Measurements from ENCODE around the gene MLN.

The MLN gene

DNA sequence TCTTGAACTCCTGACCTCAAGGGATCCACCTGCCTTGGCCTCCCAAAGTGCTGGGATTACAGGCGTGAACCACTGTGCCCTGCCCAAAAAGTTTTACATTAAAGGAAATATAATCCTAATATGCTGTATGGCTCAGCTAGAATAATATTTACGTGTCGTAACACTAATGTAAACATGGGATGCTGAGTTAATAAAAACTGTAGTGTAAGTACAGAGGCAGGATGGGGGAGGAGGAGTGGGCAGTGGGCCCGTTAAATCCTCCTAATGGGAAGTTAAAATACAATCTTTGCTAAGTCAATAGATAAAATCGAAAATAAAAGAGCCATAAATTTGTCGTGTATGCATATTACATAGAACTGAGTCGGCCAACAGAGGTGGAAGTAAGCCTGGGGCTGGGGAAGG lies 45.0 kb downstream of the MLN start:
- H3K4me3 ChIP-seq (ENCODE audit: low read length) = no peak overlapping the region
- no peak for TF ChIP-seq CTCF (conservative IDR thresholded peaks at IDR 0.05; ENCODE audit: low read depth, low read length)
- no peak for DNase-seq (ENCODE audit: low read depth)

DNA sequence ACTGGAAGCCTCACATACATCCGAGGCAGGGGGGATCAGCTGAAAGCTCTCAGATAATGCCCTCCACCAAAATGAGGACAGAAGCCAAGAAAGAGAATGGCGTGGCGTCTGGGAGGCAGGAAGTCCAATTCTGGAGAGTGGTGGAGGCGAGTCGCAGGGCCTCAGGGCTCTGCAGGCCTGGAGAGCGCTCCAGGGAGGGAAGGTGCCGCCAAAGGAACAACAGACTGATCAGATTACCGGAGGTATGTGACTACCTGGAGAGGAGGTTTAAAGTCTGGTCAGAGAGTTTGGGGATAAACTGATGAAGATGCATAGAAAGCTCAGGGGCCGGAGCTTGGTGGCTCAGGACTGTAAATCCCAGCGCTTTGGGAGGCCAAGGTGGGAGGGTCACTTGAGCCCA lies 45.9 kb downstream of the MLN start:
- TF ChIP-seq CTCF (conservative IDR thresholded peaks at IDR 0.05; ENCODE audit: low read depth, low read length) = no peak
- DNase-seq (ENCODE audit: low read depth) = no peak
- H3K4me3 ChIP-seq (ENCODE audit: low read length) = no peak overlapping the region

DNA sequence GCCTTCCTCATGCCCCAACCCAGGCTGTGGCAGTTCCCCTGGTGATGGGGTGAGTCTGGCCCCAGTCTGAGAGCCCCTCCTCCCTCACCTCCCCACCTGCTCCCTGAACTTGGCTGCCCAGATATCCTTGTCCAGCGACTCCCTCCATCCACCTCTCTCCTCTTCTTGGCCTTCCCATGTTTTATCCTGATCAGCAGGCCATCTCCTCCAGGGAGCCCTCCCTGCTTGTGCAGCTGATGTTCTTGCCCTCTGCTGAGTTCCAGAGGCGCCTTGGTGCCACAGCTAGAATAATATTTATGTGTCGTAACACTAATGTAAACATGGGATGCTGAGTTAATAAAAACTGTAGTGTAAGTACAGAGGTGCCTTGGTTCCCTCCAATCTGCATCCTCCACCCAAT lies 46.7 kb downstream of the MLN start:
- no peak overlapping the region for H3K4me3 ChIP-seq (ENCODE audit: low read length)
- DNase-seq (ENCODE audit: low read depth) = no peak
- TF ChIP-seq CTCF (conservative IDR thresholded peaks at IDR 0.05; ENCODE audit: low read depth, low read length) = no peak

- no peak for TF ChIP-seq CTCF (conservative IDR thresholded peaks at IDR 0.05; ENCODE audit: low read depth, low read length)
- no peak for DNase-seq (ENCODE audit: low read depth)
- no peak overlapping the region for H3K4me3 ChIP-seq (ENCODE audit: low read length)
Measured at GRCh38 chr6:33756211-33756954, 47.4 kb downstream of the MLN start.

DNA sequence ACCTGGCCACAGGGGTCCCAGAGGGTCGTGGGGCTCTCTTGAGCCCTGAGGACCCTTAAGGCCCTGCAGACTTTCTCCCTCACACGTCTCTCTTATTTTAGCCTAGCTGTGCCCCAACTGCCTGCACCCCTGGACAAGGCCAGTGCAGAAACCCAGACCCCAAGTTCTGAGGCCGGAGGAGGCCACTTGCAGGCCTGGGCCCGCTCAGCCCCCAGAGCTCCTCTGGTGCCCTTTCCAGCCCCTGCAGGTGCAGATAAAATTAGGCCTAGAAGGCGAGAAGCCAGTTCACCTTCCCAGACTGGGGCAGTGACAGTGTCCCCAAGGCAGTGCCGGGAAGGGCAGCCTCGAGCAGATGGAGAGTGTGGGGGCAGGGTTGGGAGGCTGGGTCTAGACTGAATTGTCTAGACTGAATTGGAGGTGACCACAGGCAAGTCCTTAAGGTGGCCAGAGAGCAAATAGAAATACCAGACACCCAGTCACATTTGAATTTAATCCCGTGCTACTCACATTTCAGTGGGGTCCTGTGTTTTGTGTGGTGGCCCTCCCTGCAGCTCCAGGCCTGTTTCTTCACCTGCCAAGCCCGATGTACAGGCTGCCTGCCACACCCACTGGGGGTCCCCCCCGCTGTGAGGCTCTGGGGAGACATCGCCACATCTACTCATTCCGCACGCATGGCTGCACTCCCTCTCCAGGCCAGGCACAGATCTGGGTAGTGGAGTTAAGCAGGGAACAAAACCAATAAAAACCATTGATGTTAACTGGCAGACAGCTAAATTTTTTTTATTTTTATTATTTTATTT lies 48.5 kb downstream of the MLN start:
- TF ChIP-seq CTCF (conservative IDR thresholded peaks at IDR 0.05; ENCODE audit: low read depth, low read length) = no peak
- H3K4me3 ChIP-seq (ENCODE audit: low read length) = no peak overlapping the region
- DNase-seq (ENCODE audit: low read depth) = no peak

GRCh38 chr6:33754222-33754621 lies 49.6 kb downstream of the MLN start:
- DNase-seq (ENCODE audit: low read depth) = no peak
- H3K4me3 ChIP-seq (ENCODE audit: low read length) = no peak overlapping the region
- no peak for TF ChIP-seq CTCF (conservative IDR thresholded peaks at IDR 0.05; ENCODE audit: low read depth, low read length)

DNA sequence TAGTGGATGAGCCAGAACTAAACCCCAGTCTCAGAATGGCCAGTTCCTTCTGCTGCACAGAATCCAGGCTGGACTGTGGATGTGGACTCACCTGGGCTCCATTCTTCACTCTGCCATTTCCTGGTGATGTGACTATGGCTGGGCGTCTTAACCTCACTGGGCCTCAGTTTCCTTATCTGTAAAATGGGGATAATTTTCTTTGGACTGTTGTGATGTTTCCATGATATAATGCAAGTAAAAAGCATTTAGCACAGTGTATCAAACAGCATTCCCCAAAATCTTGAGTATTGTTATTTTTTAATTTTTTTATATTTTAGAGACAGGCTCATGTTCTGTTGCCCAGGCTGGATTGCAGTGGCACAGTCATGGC lies 51.2 kb downstream of the MLN start:
- no peak for TF ChIP-seq CTCF (conservative IDR thresholded peaks at IDR 0.05; ENCODE audit: low read depth, low read length)
- no peak for DNase-seq (ENCODE audit: low read depth)
- H3K4me3 ChIP-seq (ENCODE audit: low read length) = no peak overlapping the region

Data from retinal pigment epithelial cell (primary cell).